Neural cell (in vitro differentiated cells): ENCODE data around the gene RERE. TPM values are rescaled to one million over a fixed set of nuclear protein-coding genes. Genes with fewer than 3 reads are reported as not detected.

ENCODE experiments used
- H2AFZ ChIP-seq: fragments of 200-600, 300-800 bp; sonication (generic), shearing (Covaris generic); 2 replicates; pipeline ENCODE4 v1.6.0; 2014; ENCODE audit warnings: low read depth, mild to moderate bottlenecking, antibody characterized with exemption, low read length, moderate library complexity
- H3F3A ChIP-seq: fragments of 200-600 bp; shearing (Covaris generic); 2 replicates; pipeline ENCODE4 v1.6.1; 2016; ENCODE audit warnings: mild to moderate bottlenecking, moderate library complexity, mixed read lengths, antibody characterized with exemption, low read length; ENCODE audit not compliant: insufficient read depth, poor library complexity, severe bottlenecking
- H3K27ac ChIP-seq: fragments of 200-600, 300-800 bp; sonication (generic), shearing (Covaris generic); 2 replicates; pipeline ENCODE4 v1.5.1; 2014; ENCODE audit warnings: mild to moderate bottlenecking, low read length, moderate library complexity
- H3K27me3 ChIP-seq: fragments of 300-800, 200-600 bp; sonication (generic), shearing (Covaris generic); 2 replicates; pipeline ENCODE4 v1.6.0; 2014; ENCODE audit warnings: mild to moderate bottlenecking, low read depth, low read length, moderate library complexity; ENCODE audit not compliant: insufficient read depth
- H3K36me3 ChIP-seq: fragments of 300-800, 200-600 bp; sonication (generic), shearing (Covaris generic); 2 replicates; pipeline ENCODE4 v1.5.1; 2014; ENCODE audit warnings: mild to moderate bottlenecking, antibody characterized with exemption, low read length, moderate library complexity; ENCODE audit not compliant: insufficient read depth
- H3K4me2 ChIP-seq: fragments of 300-800, 200-600 bp; sonication (generic), shearing (Covaris generic); 2 replicates; pipeline ENCODE4 v1.6.0; 2014; ENCODE audit warnings: mild to moderate bottlenecking, low read length
- H3K4me3 ChIP-seq: fragments of 300-800, 200-600 bp; sonication (generic), shearing (Covaris generic); 2 replicates; pipeline ENCODE4 v1.5.1; 2014; ENCODE audit warnings: mild to moderate bottlenecking, low read length, moderate library complexity
- H3K79me2 ChIP-seq: fragments of 200-600 bp; shearing (Covaris generic); replicated peaks from 2 replicates; pipeline ENCODE4 v1.6.0; 2014; ENCODE audit warnings: mild to moderate bottlenecking, low read length, moderate library complexity; ENCODE audit not compliant: insufficient read depth
- H3K9ac ChIP-seq: fragments of 300-800, 200-600 bp; sonication (generic), shearing (Covaris generic); 2 replicates; pipeline ENCODE4 v1.6.1; 2016; ENCODE audit warnings: mild to moderate bottlenecking, low read length, mixed read lengths
- H3K9me2 ChIP-seq: fragments of 200-600 bp; shearing (Covaris generic); 2 replicates; pipeline ENCODE4 v1.6.1; 2016; ENCODE audit warnings: mild to moderate bottlenecking, low read length, mixed read lengths; ENCODE audit not compliant: insufficient read depth
- H3K9me3 ChIP-seq: fragments of 200-600, 300-800 bp; sonication (generic), shearing (Covaris generic); 2 replicates; pipeline ENCODE4 v1.6.1; 2016; ENCODE audit warnings: mild to moderate bottlenecking, mixed run types, low read length, moderate library complexity, mixed read lengths
- H4K20me1 ChIP-seq: fragments of 200-600 bp; shearing (Covaris generic); 2 replicates; pipeline ENCODE4 v1.6.1; 2016; ENCODE audit warnings: mild to moderate bottlenecking, mixed run types; ENCODE audit not compliant: insufficient read depth
- CTCF ChIP-seq: fragments of 450-650 bp; IDR thresholded peaks from 2 replicates; pipeline ENCODE4 v1.5.1; 2014; ENCODE audit warnings: antibody characterized with exemption, mild to moderate bottlenecking, moderate library complexity; ENCODE audit not compliant: poor library complexity, severe bottlenecking
- EP300 ChIP-seq: fragments of 450-650 bp; conservative IDR thresholded peaks from 2 replicates; pipeline ENCODE4 v1.6.1; 2014; ENCODE audit warnings: antibody characterized with exemption, mild to moderate bottlenecking, moderate library complexity; ENCODE audit not compliant: poor library complexity, severe bottlenecking
- EZH2 ChIP-seq: fragments of 200-600, 300-800 bp; shearing (Covaris generic), sonication (generic); IDR thresholded peaks from 2 replicates; pipeline ENCODE4 v1.6.1; 2014; ENCODE audit warnings: antibody characterized with exemption, low read length, borderline replicate concordance, mild to moderate bottlenecking; ENCODE audit not compliant: insufficient read depth, poor library complexity, severe bottlenecking
- MXI1 ChIP-seq: fragments of 450-650 bp; conservative IDR thresholded peaks from 2 replicates; pipeline ENCODE4 v1.6.1; 2014; ENCODE audit warnings: antibody characterized with exemption, mild to moderate bottlenecking; ENCODE audit not compliant: poor library complexity, severe bottlenecking
- POLR2AphosphoS5 ChIP-seq: IDR thresholded peaks from 2 replicates; pipeline ENCODE4 v1.6.1; 2012
- RAD21 ChIP-seq: fragments of 450-650 bp; conservative IDR thresholded peaks from 2 replicates; pipeline ENCODE4 v1.6.1; 2014; ENCODE audit warnings: antibody characterized with exemption, mild to moderate bottlenecking, moderate library complexity
- REST ChIP-seq: IDR thresholded peaks from 2 replicates; pipeline ENCODE4 v1.6.1; 2012; ENCODE audit warnings: borderline replicate concordance
- SMC3 ChIP-seq: fragments of 450-650 bp; conservative IDR thresholded peaks from 2 replicates; pipeline ENCODE4 v1.6.1; 2014; ENCODE audit warnings: antibody characterized with exemption, mild to moderate bottlenecking, moderate library complexity; ENCODE audit not compliant: poor library complexity
- TAF1 ChIP-seq: IDR thresholded peaks from 2 replicates; pipeline ENCODE4 v1.6.1; 2012; ENCODE audit warnings: low read depth
- polyA plus RNA-seq: library from polyadenylated mRNA; depleted of rRNA; stranded (reverse); fragments of >200 nt; gene quantifications from 2 replicates; pipeline ENCODE4 v1.2.3, GENCODE V29; 2014

The RERE gene
- polyA plus RNA-seq, 1 donor from 2014 or later: 21.0 TPM

GRCh38 chr1:8325771-8326170 is 491.7 kb downstream of the RERE start:
- Histone ChIP-seq H3K36me3 (peaks cover 14% of the 10 kb centered on the region), H3K9me2 (no peaks in the 10 kb centered on the region), H3K79me2 (no peaks in the 10 kb centered on the region), H3F3A (peaks cover 3% of the 10 kb centered on the region), H3K27me3 (no peaks in the 10 kb centered on the region), H3K27ac (no peak overlapping the region), H2AFZ (no peak overlapping the region), H4K20me1 (no peaks in the 10 kb centered on the region), H3K4me3 (no peak overlapping the region), H3K9ac (no peak overlapping the region), H3K9me3 (no peaks in the 10 kb centered on the region), H3K4me2 (no peak overlapping the region)
- TF ChIP-seq MXI1 (no peak), REST (no peak), EP300 (no peak), RAD21 (no peak), TAF1 (no peak), EZH2 (no peak), POLR2AphosphoS5 (no peak), SMC3 (no peak), CTCF (no peak)

GRCh38 chr1:8324176-8324810 is 493.1 kb downstream of the RERE start:
- H4K20me1 ChIP-seq: no peaks in the 10 kb centered on the region
- TF ChIP-seq SMC3 (no peak), REST (no peak), EZH2 (no peak), RAD21 (no peak), CTCF (no peak), POLR2AphosphoS5 (no peak), MXI1 (no peak), EP300 (no peak)
- H2AFZ ChIP-seq: no peak overlapping the region
- no peak overlapping the region for H3K4me2 ChIP-seq
- H3K4me3 ChIP-seq: no peak overlapping the region
- peaks cover 4% of the 10 kb centered on the region for H3F3A ChIP-seq
- H3K36me3 ChIP-seq: peaks cover 10% of the 10 kb centered on the region
- H3K9me3 ChIP-seq: no peaks in the 10 kb centered on the region
- H3K27ac ChIP-seq: no peak overlapping the region
- no peaks in the 10 kb centered on the region for H3K79me2 ChIP-seq
- H3K27me3 ChIP-seq: no peaks in the 10 kb centered on the region
- H3K9ac ChIP-seq: no peak overlapping the region
- no peaks in the 10 kb centered on the region for H3K9me2 ChIP-seq
